ENCODE data around the gene PBOV1.

PBOV1 gene

GRCh38 chr6:138198430-138199091, 19.7 kb downstream of the PBOV1 start:
- DNase-seq: no peak
- H3K27me3 ChIP-seq: no peaks in the 10 kb centered on the region
- no peaks in the 10 kb centered on the region for H3K4me1 ChIP-seq
- no peaks in the 10 kb centered on the region for H3K36me3 ChIP-seq
- TF ChIP-seq, protein P1, sequence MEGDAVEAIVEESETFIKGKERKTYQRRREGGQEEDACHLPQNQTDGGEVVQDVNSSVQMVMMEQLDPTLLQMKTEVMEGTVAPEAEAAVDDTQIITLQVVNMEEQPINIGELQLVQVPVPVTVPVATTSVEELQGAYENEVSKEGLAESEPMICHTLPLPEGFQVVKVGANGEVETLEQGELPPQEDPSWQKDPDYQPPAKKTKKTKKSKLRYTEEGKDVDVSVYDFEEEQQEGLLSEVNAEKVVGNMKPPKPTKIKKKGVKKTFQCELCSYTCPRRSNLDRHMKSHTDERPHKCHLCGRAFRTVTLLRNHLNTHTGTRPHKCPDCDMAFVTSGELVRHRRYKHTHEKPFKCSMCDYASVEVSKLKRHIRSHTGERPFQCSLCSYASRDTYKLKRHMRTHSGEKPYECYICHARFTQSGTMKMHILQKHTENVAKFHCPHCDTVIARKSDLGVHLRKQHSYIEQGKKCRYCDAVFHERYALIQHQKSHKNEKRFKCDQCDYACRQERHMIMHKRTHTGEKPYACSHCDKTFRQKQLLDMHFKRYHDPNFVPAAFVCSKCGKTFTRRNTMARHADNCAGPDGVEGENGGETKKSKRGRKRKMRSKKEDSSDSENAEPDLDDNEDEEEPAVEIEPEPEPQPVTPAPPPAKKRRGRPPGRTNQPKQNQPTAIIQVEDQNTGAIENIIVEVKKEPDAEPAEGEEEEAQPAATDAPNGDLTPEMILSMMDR (IDR thresholded peaks at IDR 0.05; ENCODE audit: low read depth, low read length): no peak
- no peaks in the 10 kb centered on the region for H3K9me3 ChIP-seq
- no peak overlapping the region for H3K4me3 ChIP-seq (ENCODE audit: low read depth, low read length)

DNA sequence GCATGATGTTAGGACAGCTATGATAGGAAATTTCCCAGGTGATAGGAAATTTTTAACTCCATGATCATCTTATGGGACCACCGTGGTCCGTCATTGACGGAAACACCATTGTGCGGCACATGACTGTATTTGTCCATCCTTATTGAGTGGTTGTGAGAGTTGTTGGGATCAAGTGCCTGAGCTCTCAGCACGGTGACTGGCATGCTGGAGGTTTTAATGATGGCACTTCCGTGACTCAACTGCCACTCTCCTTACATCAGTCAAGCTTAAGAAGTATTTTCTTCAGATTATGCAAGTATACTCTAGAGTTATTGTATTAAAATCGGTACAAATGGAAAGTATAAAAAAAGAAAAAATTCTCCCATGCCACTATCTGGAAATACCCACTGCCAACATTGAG, 20.7 kb downstream of the PBOV1 start:
- Histone ChIP-seq H3K9me3 (no peaks in the 10 kb centered on the region), H3K4me1 (no peaks in the 10 kb centered on the region), H3K27me3 (no peaks in the 10 kb centered on the region), H3K36me3 (no peaks in the 10 kb centered on the region), H3K4me3 (ENCODE audit: low read depth, low read length) (no peak overlapping the region)
- TF ChIP-seq, protein P1 (IDR thresholded peaks at IDR 0.05; ENCODE audit: low read depth, low read length): no peak
- DNase-seq: no peak

DNA sequence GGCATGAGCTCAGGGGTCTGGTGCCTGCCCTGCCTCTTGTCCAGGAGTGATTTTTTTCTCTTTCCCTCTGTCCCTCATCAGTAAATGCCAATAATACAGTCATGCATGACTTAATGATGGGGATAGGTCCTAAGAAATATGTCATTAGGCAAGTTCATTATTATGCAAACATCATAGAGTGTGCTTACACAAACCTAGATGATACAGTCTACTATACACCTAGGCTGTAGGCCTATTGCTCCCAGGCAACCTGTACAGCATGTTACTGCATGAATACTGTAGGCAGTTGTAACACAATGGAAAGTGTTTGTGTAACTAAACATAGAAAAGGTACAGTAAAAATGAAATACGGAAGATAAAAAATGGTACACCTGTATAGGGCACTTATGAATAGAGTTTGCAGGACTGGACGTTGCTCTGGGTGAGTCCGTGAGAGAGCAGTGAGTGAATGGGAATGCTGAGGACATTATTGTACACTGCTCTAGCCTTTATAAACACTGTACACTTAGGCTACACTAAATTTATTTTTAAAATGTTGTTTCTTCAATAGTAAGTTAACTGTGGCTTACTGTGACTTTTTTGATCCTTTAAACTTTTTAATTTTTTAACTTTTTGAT, 22.1 kb downstream of the PBOV1 start:
- Histone ChIP-seq H3K36me3 (no peaks in the 10 kb centered on the region), H3K4me3 (ENCODE audit: low read depth, low read length) (no peak overlapping the region), H3K9me3 (no peaks in the 10 kb centered on the region), H3K4me1 (no peaks in the 10 kb centered on the region), H3K27me3 (no peaks in the 10 kb centered on the region)
- TF ChIP-seq, protein P1 (IDR thresholded peaks at IDR 0.05; ENCODE audit: low read depth, low read length): no peak
- DNase-seq: no peak

- H3K27me3 ChIP-seq: no peaks in the 10 kb centered on the region
- H3K4me1 ChIP-seq: no peaks in the 10 kb centered on the region
- TF ChIP-seq, protein P1 (IDR thresholded peaks at IDR 0.05; ENCODE audit: low read depth, low read length): no peak
- no peak for DNase-seq
- H3K9me3 ChIP-seq: no peaks in the 10 kb centered on the region
- no peak overlapping the region for H3K4me3 ChIP-seq (ENCODE audit: low read depth, low read length)
- H3K36me3 ChIP-seq: no peaks in the 10 kb centered on the region
Observed at GRCh38 chr6:138194287-138194686, 24.0 kb downstream of the PBOV1 start.

GRCh38 chr6:138188278-138188941, 29.9 kb downstream of the PBOV1 start:
- no peaks in the 10 kb centered on the region for H3K4me1 ChIP-seq
- TF ChIP-seq, protein P1 (IDR thresholded peaks at IDR 0.05; ENCODE audit: low read depth, low read length): no peak
- no peak overlapping the region for H3K4me3 ChIP-seq (ENCODE audit: low read depth, low read length)
- H3K36me3 ChIP-seq: no peaks in the 10 kb centered on the region
- DNase-seq: no peak
- no peaks in the 10 kb centered on the region for H3K9me3 ChIP-seq
- no peaks in the 10 kb centered on the region for H3K27me3 ChIP-seq

- Histone ChIP-seq H3K4me1 (no peaks in the 10 kb centered on the region), H3K36me3 (no peaks in the 10 kb centered on the region), H3K4me3 (ENCODE audit: low read depth, low read length) (no peak overlapping the region), H3K27me3 (no peaks in the 10 kb centered on the region), H3K9me3 (no peaks in the 10 kb centered on the region)
- no peak for DNase-seq
- TF ChIP-seq, protein P1 (IDR thresholded peaks at IDR 0.05; ENCODE audit: low read depth, low read length): no peak
Observed at GRCh38 chr6:138187156-138187555, 31.1 kb downstream of the PBOV1 start.

Data from BE2C (cell line).